ENCODE results near the gene STAT2.

Gene STAT2

DNA sequence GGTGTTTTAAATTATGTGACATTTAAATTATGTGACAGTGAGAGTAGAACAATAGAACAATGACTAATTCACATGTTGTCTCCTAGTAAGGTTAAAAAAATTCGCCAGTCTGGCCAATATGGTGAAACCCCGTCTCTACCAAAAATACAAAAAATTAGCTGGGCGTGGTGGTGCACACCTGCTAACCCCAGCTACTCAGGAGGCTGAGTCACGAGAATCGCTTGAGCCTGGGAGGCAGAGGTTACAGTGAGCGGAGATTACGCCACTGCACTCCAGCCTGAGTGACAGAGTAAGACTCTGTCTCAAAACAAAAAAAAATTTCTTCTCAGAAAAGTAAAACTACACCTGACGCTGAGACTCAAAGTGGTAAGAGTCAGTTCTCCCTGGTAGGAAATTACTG, 62.5 kb downstream of the STAT2 start:
- in situ Hi-C loops (cut with MboI; ENCODE audit: low sequenced_read_pairs) = no loop called here

DNA sequence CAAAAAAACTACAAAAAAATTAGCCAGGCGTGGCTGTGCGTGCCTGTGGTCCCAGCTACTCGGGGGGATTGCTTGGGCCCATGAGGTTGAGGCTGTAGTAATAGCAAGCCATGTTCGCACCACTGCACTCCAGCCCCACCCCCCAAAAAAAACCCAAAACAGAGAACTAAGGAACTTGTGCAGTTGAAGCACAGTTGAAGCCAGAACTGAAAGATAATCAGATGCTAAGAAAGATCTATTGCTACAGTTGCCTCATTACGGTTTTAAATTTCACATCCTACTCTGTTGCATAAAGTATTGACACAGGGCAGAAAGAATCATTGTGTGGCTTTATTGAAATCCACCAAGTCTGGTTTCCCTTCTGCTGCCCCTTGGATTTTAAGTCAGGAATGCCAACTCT, 63.6 kb downstream of the STAT2 start:
- in situ Hi-C loops (cut with MboI; ENCODE audit: low sequenced_read_pairs) = no loop called here

DNA sequence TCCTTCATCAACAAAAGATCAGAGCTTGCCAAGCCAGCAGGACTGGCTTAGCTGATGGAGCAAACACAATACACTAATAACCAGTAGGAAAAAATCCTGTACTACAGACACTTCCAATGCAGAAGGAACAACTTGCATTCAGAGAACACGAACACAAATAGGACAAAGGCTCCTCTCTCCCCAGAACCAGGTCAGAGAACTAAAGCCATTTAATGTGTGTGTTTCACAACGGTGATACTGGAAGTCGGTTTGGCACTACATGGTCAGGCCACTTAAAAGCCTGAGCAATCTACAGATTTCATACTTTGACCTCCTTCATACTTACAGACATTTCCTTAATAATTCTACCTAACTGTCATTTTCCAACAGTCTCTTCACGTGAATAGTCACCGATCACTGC, 66.1 kb downstream of the STAT2 start:
- in situ Hi-C loops (cut with MboI; ENCODE audit: low sequenced_read_pairs) = no loop called here
